ENCODE results near the gene TCTA. TPM values are rescaled to one million over a fixed set of nuclear protein-coding genes. Genes with fewer than 3 reads are reported as not detected.
A peak's percentile ranks its signal among the peaks of the same experiment; 100 is the strongest.

Gene TCTA
- total RNA-seq, 1 experiment from 2014 or later: 17.6 TPM

DNA sequence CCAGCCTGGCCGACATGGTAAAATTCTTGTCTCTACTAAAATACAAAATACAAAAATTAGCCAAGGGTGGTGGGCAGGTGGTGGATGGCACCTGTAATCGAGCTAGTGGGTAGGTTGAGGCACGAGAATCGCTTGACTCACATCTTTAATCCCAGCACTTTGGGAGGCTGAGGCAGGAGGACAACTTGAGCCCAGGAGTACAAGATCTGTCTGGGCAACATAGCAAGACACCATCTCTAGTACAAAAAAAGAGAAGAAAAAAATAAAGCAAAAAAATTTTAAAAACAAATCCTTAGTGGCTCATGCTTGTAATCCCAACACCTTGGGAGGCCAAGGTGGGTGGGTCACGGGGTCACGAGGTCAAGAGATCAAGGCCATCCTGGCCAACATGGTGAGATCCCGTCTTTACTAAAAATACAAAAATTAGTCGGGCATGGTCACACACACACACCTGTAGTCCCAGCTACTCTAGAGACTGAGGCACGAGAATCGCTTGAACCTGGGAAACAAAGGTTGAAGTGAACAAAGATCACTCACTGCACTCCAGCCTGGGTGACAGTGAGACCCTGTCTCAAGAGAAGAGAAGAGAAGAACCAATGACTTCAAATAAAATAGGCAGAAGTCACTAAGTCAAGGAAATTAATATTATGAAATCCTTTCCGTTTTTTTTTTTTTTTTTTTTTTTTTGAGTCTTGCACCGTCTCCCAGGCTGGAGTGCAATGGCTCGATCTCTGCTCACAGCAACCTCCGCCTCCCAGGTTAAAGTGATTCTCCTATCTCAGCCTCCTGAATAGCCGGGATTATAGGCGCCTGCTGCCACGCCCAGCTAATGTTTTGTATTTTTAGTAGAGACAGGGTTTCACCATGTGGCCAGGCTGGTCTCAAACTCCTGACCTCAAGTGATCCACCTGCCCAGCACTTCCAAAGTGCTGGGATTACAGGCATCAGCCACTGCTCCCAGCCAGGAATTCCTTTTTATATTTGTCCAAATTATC, 5.4 kb upstream of the TCTA start:
- in situ Hi-C loops (cut with HindIII; ENCODE audit: low pct_unique_long_range_greater_than_20kb, low sequenced_read_pairs): no loop called here
- intact Hi-C loops (cut with micrococcal nuclease; ENCODE audit: unreplicated experiment): no loop called here
- Histone ChIP-seq H3K4me3 (ENCODE audit: low read depth in 2 of 2, low read length in 2 of 2) (no peak overlapping the region), H3K4me1 (ENCODE audit: control insufficient read depth, insufficient read depth, low read length) (peaks cover 22% of the 10 kb centered on the region), H3K27ac (ENCODE audit: low read length) (no peak overlapping the region), H3K9me3 (ENCODE audit: control insufficient read depth, insufficient read depth, low read depth, low read length) (no peaks in the 10 kb centered on the region), H3K27me3 (ENCODE audit: control insufficient read depth, insufficient read depth, low read length) (no peaks in the 10 kb centered on the region), H3K36me3 (ENCODE audit: control insufficient read depth, insufficient read depth, low read length) (peaks cover 8% of the 10 kb centered on the region; the same call in 1 of the 2 replicates)
- TF ChIP-seq SIN3A (IDR thresholded peaks at IDR 0.05; ENCODE audit: borderline replicate concordance, insufficient read depth, low read depth, low read length): no peak
- TF ChIP-seq, protein P1, sequence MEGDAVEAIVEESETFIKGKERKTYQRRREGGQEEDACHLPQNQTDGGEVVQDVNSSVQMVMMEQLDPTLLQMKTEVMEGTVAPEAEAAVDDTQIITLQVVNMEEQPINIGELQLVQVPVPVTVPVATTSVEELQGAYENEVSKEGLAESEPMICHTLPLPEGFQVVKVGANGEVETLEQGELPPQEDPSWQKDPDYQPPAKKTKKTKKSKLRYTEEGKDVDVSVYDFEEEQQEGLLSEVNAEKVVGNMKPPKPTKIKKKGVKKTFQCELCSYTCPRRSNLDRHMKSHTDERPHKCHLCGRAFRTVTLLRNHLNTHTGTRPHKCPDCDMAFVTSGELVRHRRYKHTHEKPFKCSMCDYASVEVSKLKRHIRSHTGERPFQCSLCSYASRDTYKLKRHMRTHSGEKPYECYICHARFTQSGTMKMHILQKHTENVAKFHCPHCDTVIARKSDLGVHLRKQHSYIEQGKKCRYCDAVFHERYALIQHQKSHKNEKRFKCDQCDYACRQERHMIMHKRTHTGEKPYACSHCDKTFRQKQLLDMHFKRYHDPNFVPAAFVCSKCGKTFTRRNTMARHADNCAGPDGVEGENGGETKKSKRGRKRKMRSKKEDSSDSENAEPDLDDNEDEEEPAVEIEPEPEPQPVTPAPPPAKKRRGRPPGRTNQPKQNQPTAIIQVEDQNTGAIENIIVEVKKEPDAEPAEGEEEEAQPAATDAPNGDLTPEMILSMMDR (IDR thresholded peaks at IDR 0.05): no peak
- TF ChIP-seq, protein P2, sequence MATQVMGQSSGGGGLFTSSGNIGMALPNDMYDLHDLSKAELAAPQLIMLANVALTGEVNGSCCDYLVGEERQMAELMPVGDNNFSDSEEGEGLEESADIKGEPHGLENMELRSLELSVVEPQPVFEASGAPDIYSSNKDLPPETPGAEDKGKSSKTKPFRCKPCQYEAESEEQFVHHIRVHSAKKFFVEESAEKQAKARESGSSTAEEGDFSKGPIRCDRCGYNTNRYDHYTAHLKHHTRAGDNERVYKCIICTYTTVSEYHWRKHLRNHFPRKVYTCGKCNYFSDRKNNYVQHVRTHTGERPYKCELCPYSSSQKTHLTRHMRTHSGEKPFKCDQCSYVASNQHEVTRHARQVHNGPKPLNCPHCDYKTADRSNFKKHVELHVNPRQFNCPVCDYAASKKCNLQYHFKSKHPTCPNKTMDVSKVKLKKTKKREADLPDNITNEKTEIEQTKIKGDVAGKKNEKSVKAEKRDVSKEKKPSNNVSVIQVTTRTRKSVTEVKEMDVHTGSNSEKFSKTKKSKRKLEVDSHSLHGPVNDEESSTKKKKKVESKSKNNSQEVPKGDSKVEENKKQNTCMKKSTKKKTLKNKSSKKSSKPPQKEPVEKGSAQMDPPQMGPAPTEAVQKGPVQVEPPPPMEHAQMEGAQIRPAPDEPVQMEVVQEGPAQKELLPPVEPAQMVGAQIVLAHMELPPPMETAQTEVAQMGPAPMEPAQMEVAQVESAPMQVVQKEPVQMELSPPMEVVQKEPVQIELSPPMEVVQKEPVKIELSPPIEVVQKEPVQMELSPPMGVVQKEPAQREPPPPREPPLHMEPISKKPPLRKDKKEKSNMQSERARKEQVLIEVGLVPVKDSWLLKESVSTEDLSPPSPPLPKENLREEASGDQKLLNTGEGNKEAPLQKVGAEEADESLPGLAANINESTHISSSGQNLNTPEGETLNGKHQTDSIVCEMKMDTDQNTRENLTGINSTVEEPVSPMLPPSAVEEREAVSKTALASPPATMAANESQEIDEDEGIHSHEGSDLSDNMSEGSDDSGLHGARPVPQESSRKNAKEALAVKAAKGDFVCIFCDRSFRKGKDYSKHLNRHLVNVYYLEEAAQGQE (IDR thresholded peaks at IDR 0.05; ENCODE audit: insufficient read depth in 1 of 2, low read depth in 2 of 2, low read length in 1 of 2): no peak
- TF ChIP-seq POLR2AphosphoS5 (IDR thresholded peaks at IDR 0.05; ENCODE audit: low read depth, low read length): no peak
- no peak for TF ChIP-seq TCF7L2 (IDR thresholded peaks at IDR 0.05; ENCODE audit: low read depth, low read length)
- POLR2A ChIA-PET: no interaction called here
- DNase-seq (ENCODE audit: low read depth, low spot score) (no peak), ATAC-seq (no peak)
- no TSS peak for BruUV-seq (replicated peaks)
- CTCF ChIA-PET: no interaction called here

- ChIA-PET CTCF (no interaction called here), POLR2A (no interaction called here)
These were observed 2.0 kb upstream of the TCTA start for GRCh38 chr3:49410066-49410845.

More at GRCh38 chr3:49410066-49410845, 2.0 kb upstream of the TCTA start:
- ATAC-seq (no peak), DNase-seq (ENCODE audit: low read depth, low spot score) (no peak)
- peaks cover 10% of the 10 kb centered on the region; the same call in 1 of the 2 replicates for H3K36me3 ChIP-seq (ENCODE audit: control insufficient read depth, insufficient read depth, low read length)
- TF ChIP-seq, protein P1 (IDR thresholded peaks at IDR 0.05): no peak
- TF ChIP-seq SIN3A (IDR thresholded peaks at IDR 0.05; ENCODE audit: borderline replicate concordance, insufficient read depth, low read depth, low read length) (no peak), TCF7L2 (IDR thresholded peaks at IDR 0.05; ENCODE audit: low read depth, low read length) (no peak), POLR2AphosphoS5 (IDR thresholded peaks at IDR 0.05; ENCODE audit: low read depth, low read length) (no peak)
- TF ChIP-seq, protein P2 (IDR thresholded peaks at IDR 0.05; ENCODE audit: insufficient read depth in 1 of 2, low read depth in 2 of 2, low read length in 1 of 2): no peak
- H3K9me3 ChIP-seq (ENCODE audit: control insufficient read depth, insufficient read depth, low read depth, low read length): no peaks in the 10 kb centered on the region
- peak overlapping the region; percentile 90 for H3K27ac ChIP-seq (ENCODE audit: low read length)
- intact Hi-C loops (cut with micrococcal nuclease; ENCODE audit: unreplicated experiment): no loop called here
- no peaks in the 10 kb centered on the region for H3K27me3 ChIP-seq (ENCODE audit: control insufficient read depth, insufficient read depth, low read length)
- H3K4me1 ChIP-seq (ENCODE audit: control insufficient read depth, insufficient read depth, low read length): peaks cover 30% of the 10 kb centered on the region
- H3K4me3 ChIP-seq (ENCODE audit: low read depth in 2 of 2, low read length in 2 of 2): peak overlapping the region; percentile 84 to 93
- in situ Hi-C loops (cut with HindIII; ENCODE audit: low pct_unique_long_range_greater_than_20kb, low sequenced_read_pairs): no loop called here
- TSS peak; percentile 87 for BruUV-seq (replicated peaks)
